ENCODE results near the gene TNNT1. TPM values are rescaled to one million over a fixed set of nuclear protein-coding genes. Genes with fewer than 3 reads are reported as not detected.

The TNNT1 gene
- polyA plus RNA-seq, 1 donor from 2014 or later = 6.2 TPM

GRCh38 chr19:55193481-55193880 lies 44.5 kb upstream of the TNNT1 start:
- Histone ChIP-seq H4K20me1 (ENCODE audit: insufficient read depth) (no peaks in the 10 kb centered on the region), H3K9me3 (ENCODE audit: low read length) (no peaks in the 10 kb centered on the region), H3K27me3 (ENCODE audit: insufficient read depth, low read depth, low read length) (no peaks in the 10 kb centered on the region), H2AFZ (ENCODE audit: low read depth, low read length) (no peak overlapping the region), H3K9me2 (ENCODE audit: insufficient read depth, low read length) (no peaks in the 10 kb centered on the region), H3K79me2 (replicated peaks; ENCODE audit: insufficient read depth, low read length) (no peaks in the 10 kb centered on the region), H3K27ac (ENCODE audit: low read length) (no peak overlapping the region), H3K4me2 (ENCODE audit: low read length) (no peak overlapping the region), H3K9ac (ENCODE audit: low read length) (no peak overlapping the region), H3K4me3 (ENCODE audit: low read length) (no peak overlapping the region), H3F3A (ENCODE audit: insufficient read depth, low read length, poor library complexity, severe bottlenecking) (no peaks in the 10 kb centered on the region), H3K36me3 (ENCODE audit: insufficient read depth, low read length) (no peaks in the 10 kb centered on the region)
- TF ChIP-seq CTCF (IDR thresholded peaks at IDR 0.05; ENCODE audit: poor library complexity, severe bottlenecking) (no peak), MXI1 (conservative IDR thresholded peaks at IDR 0.05; ENCODE audit: poor library complexity, severe bottlenecking) (no peak), EP300 (conservative IDR thresholded peaks at IDR 0.05; ENCODE audit: poor library complexity, severe bottlenecking) (no peak), TAF1 (IDR thresholded peaks at IDR 0.05; ENCODE audit: low read depth) (no peak), EZH2 (IDR thresholded peaks at IDR 0.05; ENCODE audit: borderline replicate concordance, insufficient read depth, low read length, poor library complexity, severe bottlenecking) (no peak), SMC3 (conservative IDR thresholded peaks at IDR 0.05; ENCODE audit: poor library complexity) (no peak), POLR2AphosphoS5 (IDR thresholded peaks at IDR 0.05) (no peak), RAD21 (conservative IDR thresholded peaks at IDR 0.05) (no peak)
- TF ChIP-seq, protein P1, sequence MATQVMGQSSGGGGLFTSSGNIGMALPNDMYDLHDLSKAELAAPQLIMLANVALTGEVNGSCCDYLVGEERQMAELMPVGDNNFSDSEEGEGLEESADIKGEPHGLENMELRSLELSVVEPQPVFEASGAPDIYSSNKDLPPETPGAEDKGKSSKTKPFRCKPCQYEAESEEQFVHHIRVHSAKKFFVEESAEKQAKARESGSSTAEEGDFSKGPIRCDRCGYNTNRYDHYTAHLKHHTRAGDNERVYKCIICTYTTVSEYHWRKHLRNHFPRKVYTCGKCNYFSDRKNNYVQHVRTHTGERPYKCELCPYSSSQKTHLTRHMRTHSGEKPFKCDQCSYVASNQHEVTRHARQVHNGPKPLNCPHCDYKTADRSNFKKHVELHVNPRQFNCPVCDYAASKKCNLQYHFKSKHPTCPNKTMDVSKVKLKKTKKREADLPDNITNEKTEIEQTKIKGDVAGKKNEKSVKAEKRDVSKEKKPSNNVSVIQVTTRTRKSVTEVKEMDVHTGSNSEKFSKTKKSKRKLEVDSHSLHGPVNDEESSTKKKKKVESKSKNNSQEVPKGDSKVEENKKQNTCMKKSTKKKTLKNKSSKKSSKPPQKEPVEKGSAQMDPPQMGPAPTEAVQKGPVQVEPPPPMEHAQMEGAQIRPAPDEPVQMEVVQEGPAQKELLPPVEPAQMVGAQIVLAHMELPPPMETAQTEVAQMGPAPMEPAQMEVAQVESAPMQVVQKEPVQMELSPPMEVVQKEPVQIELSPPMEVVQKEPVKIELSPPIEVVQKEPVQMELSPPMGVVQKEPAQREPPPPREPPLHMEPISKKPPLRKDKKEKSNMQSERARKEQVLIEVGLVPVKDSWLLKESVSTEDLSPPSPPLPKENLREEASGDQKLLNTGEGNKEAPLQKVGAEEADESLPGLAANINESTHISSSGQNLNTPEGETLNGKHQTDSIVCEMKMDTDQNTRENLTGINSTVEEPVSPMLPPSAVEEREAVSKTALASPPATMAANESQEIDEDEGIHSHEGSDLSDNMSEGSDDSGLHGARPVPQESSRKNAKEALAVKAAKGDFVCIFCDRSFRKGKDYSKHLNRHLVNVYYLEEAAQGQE (IDR thresholded peaks at IDR 0.05; ENCODE audit: borderline replicate concordance) = no peak

DNA sequence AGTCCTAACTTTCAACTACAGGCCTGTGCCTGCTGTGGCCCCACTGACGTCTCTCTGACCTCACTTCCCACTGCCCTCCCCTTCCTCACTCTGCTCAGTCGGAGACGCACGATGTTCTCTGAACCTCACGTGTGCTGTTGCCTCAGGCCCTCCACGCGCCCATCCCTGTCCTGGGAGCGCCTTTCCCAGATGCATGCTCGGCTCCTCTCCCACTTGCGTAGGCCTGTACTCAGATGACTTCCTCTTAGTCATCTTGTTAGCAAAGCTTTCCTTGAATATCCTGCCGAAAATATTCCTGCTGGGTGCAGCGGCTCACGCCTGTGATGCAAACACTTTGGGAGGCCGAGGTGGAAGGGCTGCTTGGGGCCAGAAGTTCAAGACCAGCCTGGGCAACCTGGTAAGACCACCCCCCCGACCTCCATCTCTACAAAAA lies 40.4 kb upstream of the TNNT1 start:
- no peak overlapping the region for H3K9ac ChIP-seq (ENCODE audit: low read length)

More for the DNA sequence above, 40.4 kb upstream of the TNNT1 start:
- Histone ChIP-seq H4K20me1 (ENCODE audit: insufficient read depth) (no peaks in the 10 kb centered on the region), H3K79me2 (replicated peaks; ENCODE audit: insufficient read depth, low read length) (no peaks in the 10 kb centered on the region), H3K9me2 (ENCODE audit: insufficient read depth, low read length) (no peaks in the 10 kb centered on the region), H2AFZ (ENCODE audit: low read depth, low read length) (no peak overlapping the region), H3K27ac (ENCODE audit: low read length) (no peak overlapping the region), H3K4me3 (ENCODE audit: low read length) (no peak overlapping the region), H3K4me2 (ENCODE audit: low read length) (no peak overlapping the region), H3K9me3 (ENCODE audit: low read length) (no peaks in the 10 kb centered on the region), H3K27me3 (ENCODE audit: insufficient read depth, low read depth, low read length) (peaks cover 5% of the 10 kb centered on the region), H3K36me3 (ENCODE audit: insufficient read depth, low read length) (no peaks in the 10 kb centered on the region), H3F3A (ENCODE audit: insufficient read depth, low read length, poor library complexity, severe bottlenecking) (no peaks in the 10 kb centered on the region)
- no peak for TF ChIP-seq MXI1 (conservative IDR thresholded peaks at IDR 0.05; ENCODE audit: poor library complexity, severe bottlenecking)
- no peak for TF ChIP-seq RAD21 (conservative IDR thresholded peaks at IDR 0.05)
- no peak for TF ChIP-seq CTCF (IDR thresholded peaks at IDR 0.05; ENCODE audit: poor library complexity, severe bottlenecking)
- TF ChIP-seq EP300 (conservative IDR thresholded peaks at IDR 0.05; ENCODE audit: poor library complexity, severe bottlenecking) = no peak
- TF ChIP-seq, protein P1 (IDR thresholded peaks at IDR 0.05; ENCODE audit: borderline replicate concordance) = no peak
- no peak for TF ChIP-seq EZH2 (IDR thresholded peaks at IDR 0.05; ENCODE audit: borderline replicate concordance, insufficient read depth, low read length, poor library complexity, severe bottlenecking)
- TF ChIP-seq SMC3 (conservative IDR thresholded peaks at IDR 0.05; ENCODE audit: poor library complexity) = no peak
- TF ChIP-seq POLR2AphosphoS5 (IDR thresholded peaks at IDR 0.05) = no peak
- TF ChIP-seq TAF1 (IDR thresholded peaks at IDR 0.05; ENCODE audit: low read depth) = no peak

Data from neural cell (in vitro differentiated cells).